ENCODE results near the gene TSHZ2. TPM values are rescaled to one million over a fixed set of nuclear protein-coding genes. Genes with fewer than 3 reads are reported as not detected.
"Not testable (repeated sequence)": the region's sequence is repeated elsewhere in the genome, so short reads cannot be mapped to it uniquely, and the experiment has no call there.

The TSHZ2 gene
- total RNA-seq, 1 donor from 2014 or later = 22.9 TPM

GRCh38 chr20:53535878-53536277 is 563.7 kb downstream of the TSHZ2 start:
- Mint-ChIP-seq H3K27me3 (no peaks in the 10 kb centered on the region), H3K4me3 (ENCODE audit: low read depth) (no peak overlapping the region), H3K27ac (no peak overlapping the region), H3K4me1 (ENCODE audit: low read depth) (no peaks in the 10 kb centered on the region), H3K9me3 (ENCODE audit: low read depth) (no peaks in the 10 kb centered on the region), H3K36me3 (ENCODE audit: insufficient read depth) (no peaks in the 10 kb centered on the region)
- no peak for TF ChIP-seq CTCF (IDR thresholded peaks at IDR 0.05; ENCODE audit: unreplicated experiment)
- no peak for DNase-seq (ENCODE audit: low spot score, unreplicated experiment)

- H3K27me3 Mint-ChIP-seq; H3K9me3 Mint-ChIP-seq (ENCODE audit: low read depth); H3K4me3 Mint-ChIP-seq (ENCODE audit: low read depth); H3K36me3 Mint-ChIP-seq (ENCODE audit: insufficient read depth); H3K4me1 Mint-ChIP-seq (ENCODE audit: low read depth); DNase-seq (ENCODE audit: low spot score, unreplicated experiment); H3K27ac Mint-ChIP-seq: not testable (repeated sequence)
Measured at GRCh38 chr20:53536382-53536781, 564.2 kb downstream of the TSHZ2 start.

GRCh38 chr20:53539516-53539915 is 567.4 kb downstream of the TSHZ2 start:
- Mint-ChIP-seq H3K4me3 (ENCODE audit: low read depth) (no peak overlapping the region), H3K27me3 (no peaks in the 10 kb centered on the region), H3K9me3 (ENCODE audit: low read depth) (no peaks in the 10 kb centered on the region), H3K4me1 (ENCODE audit: low read depth) (no peaks in the 10 kb centered on the region), H3K27ac (no peak overlapping the region), H3K36me3 (ENCODE audit: insufficient read depth) (no peaks in the 10 kb centered on the region)
- no peak for DNase-seq (ENCODE audit: low spot score, unreplicated experiment)
- no peak for TF ChIP-seq CTCF (IDR thresholded peaks at IDR 0.05; ENCODE audit: unreplicated experiment)

All from progenitor cell of endocrine pancreas (in vitro differentiated cells).